Stromal cell of bone marrow (primary cell): ENCODE results near the gene MBOAT2.
"Not testable (repeated sequence)": the region's sequence is repeated elsewhere in the genome, so short reads cannot be mapped to it uniquely, and the experiment has no call there.

Experiments
- DNase-seq: peaks from one replicate; pipeline ENCODE4 v3.0.0-alpha.2; 2012; ENCODE audit warnings: low read depth

MBOAT2 gene, protein sequence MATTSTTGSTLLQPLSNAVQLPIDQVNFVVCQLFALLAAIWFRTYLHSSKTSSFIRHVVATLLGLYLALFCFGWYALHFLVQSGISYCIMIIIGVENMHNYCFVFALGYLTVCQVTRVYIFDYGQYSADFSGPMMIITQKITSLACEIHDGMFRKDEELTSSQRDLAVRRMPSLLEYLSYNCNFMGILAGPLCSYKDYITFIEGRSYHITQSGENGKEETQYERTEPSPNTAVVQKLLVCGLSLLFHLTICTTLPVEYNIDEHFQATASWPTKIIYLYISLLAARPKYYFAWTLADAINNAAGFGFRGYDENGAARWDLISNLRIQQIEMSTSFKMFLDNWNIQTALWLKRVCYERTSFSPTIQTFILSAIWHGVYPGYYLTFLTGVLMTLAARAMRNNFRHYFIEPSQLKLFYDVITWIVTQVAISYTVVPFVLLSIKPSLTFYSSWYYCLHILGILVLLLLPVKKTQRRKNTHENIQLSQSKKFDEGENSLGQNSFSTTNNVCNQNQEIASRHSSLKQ

DNA sequence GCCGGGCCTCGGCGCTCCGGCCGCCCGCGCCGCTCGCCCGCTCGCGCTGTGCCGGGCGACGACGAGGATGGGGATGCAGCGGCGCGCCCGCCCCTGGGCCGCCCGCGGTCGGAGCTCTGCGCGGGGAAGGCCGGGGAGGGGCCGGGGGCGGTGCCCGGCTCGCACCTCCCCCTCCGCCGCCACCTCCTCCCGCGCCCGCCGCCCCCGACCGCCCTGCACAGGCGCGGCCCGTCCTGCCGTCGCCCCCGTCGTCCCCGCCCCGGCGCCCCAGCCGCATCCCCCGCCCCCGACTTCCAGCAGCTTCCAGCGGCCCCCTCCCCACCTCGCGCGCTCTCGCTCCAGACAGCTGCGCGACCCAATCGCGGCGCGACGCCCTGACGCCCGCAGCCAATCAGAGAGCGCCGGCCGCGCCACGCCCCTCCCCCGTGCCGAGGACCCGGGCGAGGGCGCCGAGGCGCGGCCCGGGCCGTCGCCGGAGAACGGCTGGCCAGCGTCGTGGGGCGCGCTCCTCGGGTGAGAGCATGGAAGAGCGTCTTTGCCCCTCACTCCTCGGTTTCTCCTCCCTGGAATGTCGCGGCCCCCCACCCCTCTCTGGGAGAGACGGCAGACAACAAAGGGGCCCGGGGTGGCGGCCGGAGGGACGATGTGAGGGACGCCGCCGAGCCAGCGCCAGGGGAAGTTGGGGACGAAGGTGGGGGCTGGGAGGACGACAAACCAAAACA, at the start of gene MBOAT2:
Gene MBOAT2 (minus strand): TSS at position 69 of the 722 bp plus-strand sequence. CDS start 70 bp downstream, outside the sequence.
- peak; percentile 76 for DNase-seq

DNA sequence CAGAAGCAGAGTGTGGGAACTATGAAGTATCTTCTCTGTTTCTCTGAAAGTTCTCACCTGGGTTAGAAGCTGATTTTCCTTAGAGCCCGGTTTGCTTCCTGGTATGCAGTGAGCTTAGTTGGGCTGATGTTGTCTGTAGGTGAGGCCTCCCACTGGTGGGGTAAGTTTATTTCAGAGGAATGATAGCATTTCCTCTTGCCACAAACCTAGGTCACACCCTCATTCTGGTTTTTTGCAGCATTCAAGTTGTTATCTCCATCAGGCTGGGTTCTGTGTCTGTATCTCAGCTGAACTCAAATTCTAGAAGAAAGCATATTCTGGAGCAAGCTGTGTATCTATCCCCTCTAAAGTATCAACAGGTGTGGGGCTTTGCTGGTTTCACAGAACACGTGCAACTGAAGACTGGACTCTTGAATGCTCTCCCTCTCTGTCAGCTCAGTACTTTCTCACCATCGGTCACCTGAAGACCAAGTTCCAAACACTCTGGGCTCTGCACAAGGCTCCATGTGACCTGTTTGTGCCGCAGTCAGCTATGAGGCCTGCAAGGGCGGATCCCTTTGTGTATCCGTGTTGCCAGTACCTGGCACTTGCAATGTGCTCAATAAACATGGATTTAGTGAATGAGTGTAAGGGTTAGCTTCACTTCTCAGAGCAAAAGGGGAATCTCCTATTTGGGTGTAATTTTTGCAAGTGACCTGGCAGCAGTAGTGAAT, 49.5 kb upstream of the MBOAT2 start:
- DNase-seq: no peak

DNA sequence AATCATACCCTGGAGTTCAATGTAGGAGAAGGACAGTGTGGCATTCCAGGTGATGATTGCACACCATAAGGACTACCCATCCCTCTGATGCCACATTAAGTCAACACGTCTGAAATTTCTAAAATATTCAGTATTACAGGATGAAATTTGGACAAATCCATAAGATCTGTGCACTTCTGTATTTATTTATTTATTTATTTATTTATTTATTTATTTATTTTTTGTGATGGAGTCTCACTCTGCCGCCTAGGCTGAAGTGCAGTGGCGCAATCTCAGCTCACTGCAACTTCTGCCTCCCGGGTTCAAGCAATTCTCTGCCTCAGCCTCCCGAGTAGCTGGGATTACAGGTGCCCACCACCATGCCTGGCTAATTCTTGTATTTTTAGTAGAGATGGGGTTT, 48.0 kb upstream of the MBOAT2 start:
- DNase-seq: not testable (repeated sequence)

DNA sequence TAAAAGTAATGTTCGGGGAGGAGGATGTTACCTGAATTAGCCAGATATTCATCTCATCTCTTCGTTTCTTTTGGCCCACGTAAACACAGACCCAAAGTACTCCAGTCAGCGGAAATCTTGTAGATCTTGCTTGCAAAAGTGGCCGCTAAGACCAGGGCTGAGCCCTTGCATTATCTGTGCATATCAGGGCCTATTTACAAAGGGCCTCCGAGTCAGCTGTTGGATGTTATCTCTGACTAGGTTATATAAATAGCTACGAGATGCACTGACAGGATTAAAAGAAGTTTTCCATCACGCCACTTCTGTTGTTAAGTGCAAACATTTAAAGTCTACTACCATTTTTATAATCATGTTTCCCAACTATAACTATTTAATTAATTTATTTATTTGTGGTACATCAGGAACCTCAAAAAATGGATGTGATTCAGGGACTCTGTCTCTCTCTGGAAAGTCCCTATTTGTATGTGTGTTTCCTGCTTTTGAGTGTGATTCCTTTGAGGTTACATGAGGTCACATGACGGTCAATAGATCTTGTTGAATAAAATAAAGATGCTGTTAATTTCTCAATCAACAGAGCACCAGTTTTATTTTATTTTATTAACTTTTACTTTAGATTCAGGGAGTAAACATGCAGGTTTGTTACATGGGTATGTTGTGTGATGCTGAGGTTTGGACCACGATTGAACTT, 46.8 kb upstream of the MBOAT2 start:
- no peak for DNase-seq

DNA sequence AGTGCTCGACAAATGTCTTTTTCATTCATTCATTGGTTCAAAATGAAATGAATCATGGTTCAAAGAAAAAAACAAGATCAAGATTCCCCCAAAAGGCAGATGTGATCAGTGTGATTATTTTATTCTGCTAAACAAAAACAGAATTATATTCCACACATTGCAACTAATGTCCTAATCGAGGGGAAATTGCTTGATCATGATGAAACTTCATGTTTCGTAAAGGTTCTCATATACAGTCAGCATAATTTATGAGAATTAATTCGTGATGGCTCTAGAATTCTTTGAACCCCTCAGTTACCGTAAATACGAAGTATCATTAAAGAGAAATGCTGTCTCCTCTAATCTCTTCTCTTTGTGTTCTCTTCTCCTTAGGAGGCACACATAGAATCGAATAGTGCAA, 42.1 kb upstream of the MBOAT2 start:
- no peak for DNase-seq

DNA sequence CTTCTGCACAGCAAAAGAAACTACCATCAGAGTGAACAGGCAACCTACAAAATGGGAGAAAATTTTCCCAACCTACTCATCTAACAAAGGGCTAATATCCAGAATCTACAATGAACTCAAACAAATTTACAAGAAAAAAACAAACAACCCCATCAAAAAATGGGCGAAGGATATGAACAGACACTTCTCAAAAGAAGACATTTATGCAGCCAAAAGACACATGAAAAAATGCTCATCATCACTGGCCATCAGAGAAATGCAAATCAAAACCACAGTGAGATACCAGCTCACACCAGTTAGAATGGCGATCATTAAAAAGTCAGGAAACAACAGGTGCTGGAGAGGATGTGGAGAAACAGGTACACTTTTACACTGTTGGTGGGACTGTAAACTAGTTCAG, 40.0 kb upstream of the MBOAT2 start:
- DNase-seq: not testable (repeated sequence)

DNA sequence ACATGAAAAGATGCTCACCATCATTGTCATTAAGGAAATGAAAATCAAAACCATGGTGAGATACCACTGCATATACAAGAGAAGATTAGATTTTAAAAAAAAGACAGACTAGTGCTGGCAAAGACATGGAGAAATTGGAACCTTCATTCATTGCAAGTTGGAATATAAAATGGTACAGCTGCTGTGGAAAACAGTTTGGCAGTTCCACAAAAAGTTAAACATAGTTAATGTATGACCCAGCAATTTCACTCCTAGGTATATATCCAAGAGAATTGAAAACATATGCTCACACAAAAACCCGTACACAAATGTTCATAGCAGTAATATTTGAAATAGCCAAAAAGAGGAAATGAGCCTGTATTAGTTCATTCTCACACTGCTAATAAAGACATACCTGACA, 33.7 kb upstream of the MBOAT2 start:
- DNase-seq: no peak

DNA sequence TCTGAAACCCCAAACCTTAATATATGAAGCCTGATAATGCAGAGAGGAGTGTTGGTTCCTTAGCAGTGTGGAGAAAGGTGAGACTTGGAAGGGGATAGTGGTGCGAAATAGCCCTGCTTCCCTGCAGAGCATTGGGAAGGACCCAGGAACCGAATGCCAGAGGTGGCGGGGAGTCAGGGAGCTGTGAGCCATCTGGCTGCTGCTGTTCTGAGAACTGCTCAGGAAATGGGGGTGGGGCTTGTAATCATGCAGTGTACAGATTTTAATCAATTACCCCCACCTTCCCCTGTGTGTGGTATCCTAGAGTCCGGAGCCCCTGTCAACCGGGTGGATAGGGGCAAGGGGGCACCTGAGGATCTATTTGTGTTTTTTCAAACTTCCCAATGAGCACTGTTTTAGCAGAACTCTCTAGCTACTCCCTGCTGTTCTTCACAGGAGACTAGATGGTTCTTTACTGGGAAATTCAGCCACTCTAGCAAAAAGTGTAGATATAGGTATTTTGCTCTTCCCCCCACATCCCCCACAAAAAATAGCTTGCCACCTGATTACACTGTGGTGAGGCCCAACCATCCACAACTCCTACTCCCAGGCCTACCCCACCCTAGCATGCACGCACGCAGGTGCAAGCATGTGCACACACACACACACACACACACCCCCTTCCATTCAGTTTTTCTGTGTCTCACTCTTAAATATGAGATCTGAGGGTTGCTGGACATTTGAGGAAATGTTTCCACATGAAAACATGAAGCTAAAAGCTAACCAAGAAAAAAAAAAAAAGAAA, 30.1 kb upstream of the MBOAT2 start:
- DNase-seq: no peak

DNA sequence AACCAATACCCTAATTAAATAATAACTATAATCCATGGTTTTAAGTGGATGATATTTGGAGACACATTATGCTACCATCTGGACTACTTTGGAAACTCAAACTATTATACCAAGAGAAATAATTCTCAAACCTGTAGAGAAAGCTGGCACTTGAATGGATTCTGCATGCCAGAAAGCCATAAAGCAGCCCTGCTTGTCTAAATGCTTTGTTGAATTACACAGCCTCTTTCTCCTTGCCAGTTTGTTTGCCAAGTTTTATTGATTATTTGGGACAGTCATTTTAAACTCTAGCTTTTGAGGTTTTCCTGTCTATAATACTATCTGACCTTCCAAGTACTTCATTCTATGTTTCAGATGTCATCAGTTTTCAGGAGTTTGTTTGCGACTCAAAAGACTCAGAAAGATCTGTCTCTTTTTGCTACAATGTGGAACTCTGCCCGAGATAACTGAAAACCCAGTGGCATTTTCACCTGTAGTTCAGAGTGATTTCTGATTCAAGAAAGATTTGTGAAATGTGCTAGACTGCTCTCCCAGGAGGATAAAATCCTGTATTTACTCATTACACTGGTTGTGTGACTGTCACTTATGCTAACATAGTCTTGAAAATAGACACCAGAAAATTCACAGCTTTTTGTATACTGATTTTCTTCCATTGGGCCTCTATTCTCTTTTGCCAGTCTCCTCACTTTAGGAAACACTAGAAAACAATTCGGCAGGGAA, 29.2 kb upstream of the MBOAT2 start:
- DNase-seq: no peak

DNA sequence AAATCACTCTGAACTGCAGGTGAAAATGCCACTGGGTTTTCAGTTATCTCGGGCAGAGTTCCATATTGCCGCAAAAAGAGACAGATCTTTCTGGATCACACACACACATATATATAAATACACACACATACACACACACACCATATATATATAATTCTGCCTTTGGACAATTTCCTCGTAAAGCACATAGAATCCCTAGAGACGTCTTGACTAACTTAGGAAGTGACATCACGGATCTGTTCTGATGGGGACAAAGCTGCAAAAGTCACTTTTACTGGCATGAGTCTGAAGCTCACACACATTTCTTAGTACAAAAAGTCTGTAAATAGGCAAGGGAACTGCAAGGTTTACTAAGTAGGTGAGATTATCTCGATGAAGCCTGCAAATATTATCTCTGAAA, 28.6 kb upstream of the MBOAT2 start:
- no peak for DNase-seq

DNA sequence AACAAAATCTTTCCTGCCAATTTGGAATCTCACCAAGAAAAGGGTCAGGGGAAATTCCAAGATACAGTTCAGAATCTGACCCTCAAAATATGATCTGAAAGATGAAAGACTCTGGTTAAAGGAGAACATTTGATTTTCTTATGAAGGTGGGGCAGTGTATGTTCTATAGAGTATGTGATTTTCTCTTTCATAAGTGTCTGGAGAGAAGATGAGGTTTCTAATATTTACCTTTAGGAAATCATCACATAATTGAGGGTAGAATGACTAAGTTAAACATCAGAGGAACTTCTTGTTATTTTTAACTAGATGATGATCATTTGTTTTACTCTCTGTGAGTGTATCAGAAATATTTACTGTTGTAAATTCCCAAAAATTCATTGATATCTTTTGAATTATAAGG, 27.8 kb upstream of the MBOAT2 start:
- no peak for DNase-seq

DNA sequence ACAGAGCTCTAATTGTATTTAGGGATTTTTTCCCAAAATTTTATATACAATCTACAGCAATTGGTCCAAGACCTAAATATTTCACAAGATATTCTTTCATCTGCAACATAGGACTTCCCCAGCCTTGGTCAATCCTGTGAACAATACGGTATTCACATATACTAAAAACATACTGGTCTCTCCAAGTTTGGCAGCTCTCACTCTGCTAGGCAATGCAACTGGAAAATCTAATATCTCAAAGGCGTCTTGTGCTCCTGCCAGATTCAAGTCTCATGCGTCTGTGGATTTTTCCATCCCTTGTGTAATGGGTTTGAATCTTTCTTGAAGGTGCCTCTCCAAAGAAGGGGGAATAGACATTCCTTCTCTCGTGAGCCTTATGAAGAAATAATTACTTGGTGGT, 27.4 kb upstream of the MBOAT2 start:
- peak; percentile 53 for DNase-seq

DNA sequence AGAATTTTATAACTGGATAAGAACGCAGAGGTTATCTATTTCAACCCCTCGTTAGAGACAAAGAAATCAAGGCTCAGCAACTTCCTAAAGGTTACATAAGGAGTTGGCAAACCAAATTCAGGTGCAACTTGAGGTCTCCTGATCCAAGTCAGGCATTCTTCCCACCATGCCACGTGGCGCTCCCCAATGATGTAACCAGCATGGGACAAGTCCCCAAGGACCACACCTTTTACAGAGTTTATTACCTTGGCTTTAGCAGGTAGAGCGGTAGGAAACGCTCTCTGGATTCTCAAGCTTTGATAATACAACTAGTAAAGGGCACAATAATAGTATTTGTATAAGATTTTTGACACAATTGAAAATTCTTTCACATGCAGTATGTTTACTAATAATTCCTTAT, 26.7 kb upstream of the MBOAT2 start:
- DNase-seq: no peak

DNA sequence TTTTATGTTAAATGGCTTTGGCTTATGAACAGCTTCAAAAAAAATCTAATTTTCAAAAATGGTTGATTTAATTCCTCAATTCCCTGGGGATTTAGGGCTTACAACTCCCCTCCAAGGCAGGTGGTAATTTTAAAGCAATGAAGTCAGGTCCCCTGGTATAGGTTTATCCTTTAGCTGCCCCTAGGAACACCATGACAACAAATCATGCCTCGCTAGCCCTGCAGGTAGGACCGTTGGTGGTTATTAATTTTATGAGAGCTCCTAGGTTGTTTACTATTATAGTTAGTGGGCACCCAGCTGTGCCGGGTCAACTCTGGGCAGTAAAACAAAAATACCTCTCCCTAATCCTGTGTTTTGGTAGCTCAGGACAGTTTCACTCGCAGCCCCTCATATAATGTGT, 26.2 kb upstream of the MBOAT2 start:
- no peak for DNase-seq

DNA sequence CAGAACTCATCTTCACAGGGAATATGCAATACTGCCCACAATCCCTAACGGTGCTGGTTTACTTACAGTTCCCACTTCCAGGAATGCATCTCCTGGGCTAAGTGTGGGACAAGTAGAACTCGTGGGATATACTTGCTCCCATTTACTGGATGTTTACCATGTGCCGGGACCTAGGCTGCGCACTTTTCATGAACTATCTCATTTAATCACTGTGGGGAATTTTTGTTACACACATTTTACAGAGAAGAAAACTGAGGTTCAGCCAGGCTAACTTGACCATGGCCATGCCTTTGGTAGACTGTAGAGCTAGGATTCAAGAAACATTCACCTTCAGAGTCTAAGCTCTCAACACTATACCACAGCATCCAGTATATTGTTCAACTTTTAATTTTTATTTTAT, 24.4 kb upstream of the MBOAT2 start:
- DNase-seq: no peak

DNA sequence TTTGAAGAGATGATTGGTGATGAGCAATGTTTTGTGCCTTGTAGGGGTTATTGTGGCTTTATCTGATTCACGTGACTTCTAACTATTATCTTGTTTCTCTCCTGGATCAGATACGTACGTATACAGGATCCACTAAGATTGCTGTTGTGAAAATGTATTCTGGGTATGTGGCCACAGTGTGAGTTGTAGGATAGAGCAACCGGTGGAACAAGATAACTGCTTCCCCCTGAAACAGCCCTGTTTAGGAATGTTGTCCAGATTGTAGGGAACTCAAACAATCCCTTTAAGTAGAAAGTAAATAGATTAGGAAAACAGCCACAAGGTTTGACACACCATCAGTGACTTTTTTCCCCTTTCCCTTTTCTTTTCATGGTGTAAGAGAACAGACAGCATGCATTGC, 22.3 kb upstream of the MBOAT2 start:
- DNase-seq: no peak

DNA sequence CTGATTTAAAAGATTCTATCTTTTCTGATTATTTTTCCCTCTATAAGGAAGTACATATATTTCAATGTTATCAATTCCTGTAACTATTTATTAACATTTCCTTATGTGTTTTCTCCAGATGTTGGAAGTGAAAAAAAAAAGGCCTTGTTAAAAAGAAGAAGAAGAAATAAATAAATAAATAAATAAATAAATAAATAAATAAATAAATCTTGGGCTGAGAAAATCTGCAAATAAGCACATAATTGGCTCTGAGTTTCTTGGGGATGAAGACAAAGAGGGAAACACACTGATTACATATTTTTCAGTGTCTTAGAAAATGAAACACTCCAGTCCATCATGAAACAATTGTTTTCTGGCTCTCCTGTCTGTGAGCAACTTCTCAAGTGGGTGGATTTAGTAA, 21.1 kb upstream of the MBOAT2 start:
- no peak for DNase-seq

DNA sequence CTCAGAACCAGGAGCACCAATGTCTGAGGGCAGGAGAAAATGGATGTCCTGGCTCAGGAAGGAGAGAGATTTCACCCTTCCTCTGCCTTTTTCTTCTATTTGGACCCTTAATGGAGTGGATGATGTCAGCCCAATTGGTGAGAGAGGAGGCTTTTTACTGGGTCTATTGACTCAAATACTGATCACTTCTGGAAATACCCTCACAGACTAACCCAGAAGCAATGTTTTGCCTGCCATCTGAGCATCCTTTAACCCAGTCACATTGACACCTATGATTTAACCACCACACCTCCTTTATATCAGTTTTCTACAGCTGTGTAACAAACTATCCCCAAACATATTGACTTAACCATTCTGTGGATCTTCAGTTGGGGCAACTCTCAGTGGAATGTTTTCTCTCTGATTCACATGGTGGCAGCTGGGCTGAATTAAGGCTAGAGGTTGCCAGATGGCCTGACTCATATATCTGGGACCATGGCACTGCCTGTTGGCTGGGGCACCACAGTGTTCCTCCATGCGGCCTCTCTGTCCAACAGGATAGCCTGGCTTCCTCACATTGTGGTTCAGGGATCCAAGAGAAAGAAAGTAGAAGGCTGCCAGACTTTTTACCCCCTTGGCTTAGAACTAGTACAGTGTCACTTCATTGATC, 18.2 kb upstream of the MBOAT2 start:
- no peak for DNase-seq

DNA sequence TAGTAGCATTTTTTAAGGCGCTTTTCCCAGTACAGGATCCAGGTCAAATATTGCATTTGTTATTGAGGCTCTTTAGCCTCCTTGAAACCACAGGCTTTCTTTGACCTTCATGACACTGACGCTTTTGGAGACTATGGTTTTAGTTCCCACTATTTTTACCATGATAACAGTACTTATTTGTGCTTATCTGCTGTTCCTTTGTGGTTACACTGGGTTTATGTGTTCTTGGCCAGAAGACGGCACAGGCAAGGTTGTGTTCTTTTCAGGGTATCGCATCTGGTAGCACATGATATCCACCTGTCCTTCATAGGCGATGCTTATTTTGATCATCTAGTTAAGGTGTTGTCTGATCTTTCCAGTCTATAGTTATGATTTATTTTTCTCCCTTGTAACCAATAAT, 16.8 kb upstream of the MBOAT2 start:
- no peak for DNase-seq

DNA sequence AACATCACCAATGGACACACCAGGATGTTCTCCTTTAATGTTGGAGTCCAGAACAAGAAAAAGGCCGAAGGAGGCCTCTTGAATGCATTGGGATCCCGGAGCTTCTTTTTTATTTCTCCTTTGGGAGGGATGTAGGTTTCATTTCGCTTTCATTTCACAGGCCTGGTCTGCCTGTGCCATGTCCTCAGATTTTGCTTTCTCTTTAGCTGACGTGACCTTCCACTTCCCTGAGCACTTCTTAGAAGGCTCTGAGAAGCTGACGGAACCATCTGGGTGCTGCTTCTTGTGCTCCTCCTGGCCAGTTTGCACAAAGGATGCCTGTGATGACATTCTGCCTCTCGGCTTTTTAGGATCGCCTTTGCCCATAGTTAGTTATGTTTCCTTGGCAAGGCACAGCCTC, 15.1 kb upstream of the MBOAT2 start:
- DNase-seq: no peak
